IPS-NIHi11 (cell line): ENCODE measurements around the gene LHX4.
A peak's percentile ranks its signal among the peaks of the same experiment; 100 is the strongest.

ENCODE experiments used
- DNase-seq: peaks from one replicate; pipeline ENCODE4 v3.0.0; 2012; ENCODE audit warnings: mixed read lengths, low spot score

The LHX4 gene

GRCh38 chr1:180257486-180257885, 27.4 kb downstream of the LHX4 start:
- DNase-seq: no peak

- DNase-seq: no peak
These were observed 28.2 kb downstream of the LHX4 start for GRCh38 chr1:180258290-180258689.

DNA sequence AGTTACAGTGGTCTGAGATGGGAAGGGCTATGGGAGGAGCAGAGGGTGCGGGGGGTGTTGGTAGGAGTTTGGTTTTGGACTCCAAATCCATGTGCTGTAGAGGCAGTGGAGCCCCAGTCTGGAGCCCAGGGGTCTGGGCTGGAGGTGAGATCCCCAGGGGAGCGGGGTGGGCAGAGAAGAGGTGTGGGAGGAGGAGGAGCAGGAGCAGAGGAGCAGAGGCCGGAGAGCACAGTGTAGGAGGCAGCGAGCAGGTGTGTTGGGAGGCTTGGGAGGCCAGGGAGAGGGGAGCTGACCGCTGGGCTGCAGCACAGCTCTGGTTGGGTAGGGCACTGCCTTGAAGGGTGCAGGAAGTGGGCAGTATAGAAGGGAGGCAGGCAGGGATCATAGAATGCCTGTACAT, 28.9 kb downstream of the LHX4 start:
- DNase-seq: no peak

GRCh38 chr1:180259431-180260338, 29.6 kb downstream of the LHX4 start:
- DNase-seq: no peak

GRCh38 chr1:180260541-180260940, 30.5 kb downstream of the LHX4 start:
- no peak for DNase-seq

GRCh38 chr1:180261030-180261429, 31.0 kb downstream of the LHX4 start:
- no peak for DNase-seq

GRCh38 chr1:180261524-180262155, 31.6 kb downstream of the LHX4 start:
- no peak for DNase-seq

- no peak for DNase-seq
These were observed 32.8 kb downstream of the LHX4 start for GRCh38 chr1:180262628-180263488.

- DNase-seq: no peak
These were observed 34.5 kb downstream of the LHX4 start for GRCh38 chr1:180264595-180264994.

DNA sequence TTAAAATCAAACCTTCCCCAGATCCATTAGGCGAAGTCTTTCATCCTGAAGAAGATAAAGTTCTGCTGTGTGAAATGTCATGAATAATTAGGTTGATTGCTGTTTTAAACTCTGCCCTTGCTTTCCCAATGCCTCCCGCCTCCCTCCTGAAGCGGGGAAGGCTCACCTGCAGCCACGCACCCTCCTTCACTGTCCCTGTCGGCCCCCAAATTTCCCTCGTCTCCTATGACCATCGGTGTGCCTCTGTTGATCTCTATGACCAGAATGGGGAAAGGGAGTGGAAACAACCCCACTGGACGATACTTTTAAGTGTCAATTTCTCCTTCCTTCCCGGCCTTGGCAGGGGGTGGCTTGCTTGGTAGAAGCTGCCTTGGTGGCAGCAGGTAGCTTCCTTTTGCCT, 35.1 kb downstream of the LHX4 start:
- no peak for DNase-seq

GRCh38 chr1:180265871-180266270, 35.8 kb downstream of the LHX4 start:
- no peak for DNase-seq

- no peak for DNase-seq
These were observed 36.5 kb downstream of the LHX4 start for GRCh38 chr1:180266275-180267210.

DNA sequence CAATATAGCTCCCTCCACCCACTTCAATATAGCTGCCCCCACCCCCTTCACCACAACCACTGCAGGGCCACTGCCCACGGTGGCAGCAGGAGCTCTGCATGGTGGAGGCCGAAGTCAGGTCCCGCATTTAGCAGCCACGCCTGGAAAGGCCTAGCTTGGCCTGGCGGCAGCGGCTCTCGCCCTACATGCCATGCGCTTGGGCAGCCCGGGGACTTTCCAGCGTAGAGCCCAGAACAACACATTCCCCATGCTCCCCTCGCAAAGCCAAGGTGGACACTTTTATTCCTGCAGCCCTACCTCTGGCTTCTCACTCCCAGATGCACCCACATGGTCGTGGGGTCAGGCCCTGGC, 37.1 kb downstream of the LHX4 start:
- no peak for DNase-seq

GRCh38 chr1:180267761-180268555, 37.9 kb downstream of the LHX4 start:
- no peak for DNase-seq

GRCh38 chr1:180268556-180269075, 38.6 kb downstream of the LHX4 start:
- DNase-seq: peak; percentile 44

DNA sequence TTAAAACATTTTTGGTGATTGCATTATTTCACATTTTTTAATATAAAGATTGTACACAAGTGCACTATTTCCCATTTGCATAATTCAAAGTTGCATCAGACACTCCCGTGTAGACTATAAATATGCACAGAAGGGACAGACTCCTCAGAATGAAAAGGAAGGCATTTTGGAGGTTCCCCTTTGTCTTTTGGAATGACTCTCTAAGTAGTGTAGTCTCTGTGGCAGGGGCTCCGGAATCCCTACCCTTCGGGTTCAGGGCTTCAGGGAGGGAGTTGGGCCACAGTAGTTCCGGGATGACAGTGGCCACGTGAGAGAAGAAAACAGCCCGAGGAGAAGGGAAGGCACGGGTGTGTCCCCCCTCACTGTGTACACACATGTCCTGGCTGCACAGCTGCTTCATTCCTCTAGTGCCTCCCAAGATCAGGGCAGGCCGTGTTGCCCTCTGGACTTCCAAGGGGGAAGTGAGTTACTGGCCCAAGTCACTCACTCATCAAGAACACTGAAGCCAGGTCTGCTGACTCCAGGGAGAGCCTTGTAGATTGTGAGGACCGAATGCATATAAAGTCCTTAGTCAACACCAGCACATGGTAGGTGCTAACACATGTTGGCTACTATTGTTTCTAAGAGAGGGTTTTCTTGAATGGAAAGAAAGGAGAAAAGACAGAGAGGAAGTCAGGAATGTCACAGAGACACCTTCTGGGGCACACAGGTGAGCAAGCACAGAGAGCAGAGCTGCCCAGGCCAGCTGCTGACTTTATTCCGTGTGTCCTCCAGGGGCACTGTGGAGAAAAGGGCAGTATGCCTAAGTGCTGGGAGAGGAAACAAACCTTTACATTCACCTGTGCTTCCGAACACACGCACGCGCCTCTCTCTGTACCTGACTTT, 39.8 kb downstream of the LHX4 start:
- DNase-seq: peak; percentile 65

GRCh38 chr1:180270530-180271271, 40.6 kb downstream of the LHX4 start:
- no peak for DNase-seq
